ENCODE results near the gene EPB41L1. TPM values are rescaled to one million over a fixed set of nuclear protein-coding genes. Genes with fewer than 3 reads are reported as not detected.

EPB41L1 gene
- total and polyA plus RNA-seq, 4 donors = 13.5 to 61.9 (median 32.8) TPM

GRCh38 chr20:36128463-36129159, 25.9 kb upstream of the EPB41L1 start:
- peaks cover 0 to 1% (median 0%) of the 10 kb centered on the region in 5 donors for H3K4me1 ChIP-seq (ENCODE audit: control insufficient read depth in 5 of 5, insufficient read depth in 5 of 5, low read length in 5 of 5)
- H3K27me3 ChIP-seq (ENCODE audit: control insufficient read depth in 3 of 3, insufficient read depth in 3 of 3, low read length in 2 of 3) = no peaks in the 10 kb centered on the region
- no peak for ATAC-seq (ENCODE audit: insufficient read depth, low FRiP score)
- H3K4me3 ChIP-seq = no peak overlapping the region
- no peak for DNase-seq
- TF ChIP-seq CTCF (IDR thresholded peaks at IDR 0.05; ENCODE audit: control extremely low read depth, extremely low read depth) = no peak
- H3K9ac ChIP-seq (ENCODE audit: insufficient read depth in 1 of 2, low read length in 2 of 2) = no peak overlapping the region
- H3K9me3 ChIP-seq (ENCODE audit: control insufficient read depth in 4 of 4, insufficient read depth in 3 of 4, low read length in 3 of 4) = no peaks in the 10 kb centered on the region
- H3K27ac ChIP-seq (ENCODE audit: low read depth in 1 of 2, low read length in 1 of 2) = no peak overlapping the region
- no peaks in the 10 kb centered on the region for H3K36me3 ChIP-seq (ENCODE audit: control insufficient read depth in 4 of 4, insufficient read depth in 4 of 4, low read length in 4 of 4)
- 68 to 85% methylated on average over 3 of the region's 3 CpGs for WGBS, 2 donors

- 86 to 90% methylated on average over 8 of the region's 8 CpGs for WGBS, 2 donors
- no peaks in the 10 kb centered on the region for H3K27me3 ChIP-seq (ENCODE audit: control insufficient read depth in 3 of 3, insufficient read depth in 3 of 3, low read length in 2 of 3)
Observed at GRCh38 chr20:36129160-36129543, 25.4 kb upstream of the EPB41L1 start.

GRCh38 chr20:36130390-36130789, 24.1 kb upstream of the EPB41L1 start:
- 84% methylated on average over 6 of the region's 6 CpGs for WGBS, 2 donors
- no peak for TF ChIP-seq CTCF (IDR thresholded peaks at IDR 0.05; ENCODE audit: control extremely low read depth, extremely low read depth)
- ATAC-seq (ENCODE audit: insufficient read depth, low FRiP score) (no peak), DNase-seq (no peak)
- Histone ChIP-seq H3K27ac (ENCODE audit: low read depth in 1 of 2, low read length in 1 of 2) (no peak overlapping the region), H3K4me3 (no peak overlapping the region), H3K9ac (ENCODE audit: insufficient read depth in 1 of 2, low read length in 2 of 2) (no peak overlapping the region), H3K9me3 (ENCODE audit: control insufficient read depth in 4 of 4, insufficient read depth in 3 of 4, low read length in 3 of 4) (no peaks in the 10 kb centered on the region), H3K36me3 (ENCODE audit: control insufficient read depth in 4 of 4, insufficient read depth in 4 of 4, low read length in 4 of 4) (no peaks in the 10 kb centered on the region), H3K27me3 (ENCODE audit: control insufficient read depth in 3 of 3, insufficient read depth in 3 of 3, low read length in 2 of 3) (no peaks in the 10 kb centered on the region), H3K4me1 (ENCODE audit: control insufficient read depth in 5 of 5, insufficient read depth in 5 of 5, low read length in 5 of 5) (peaks cover 0 to 1% (median 0%) of the 10 kb centered on the region in 5 donors)

More at GRCh38 chr20:36129160-36129543, 25.4 kb upstream of the EPB41L1 start:
- TF ChIP-seq CTCF (IDR thresholded peaks at IDR 0.05; ENCODE audit: control extremely low read depth, extremely low read depth) = no peak
- Histone ChIP-seq H3K4me3 (no peak overlapping the region), H3K27ac (ENCODE audit: low read depth in 1 of 2, low read length in 1 of 2) (no peak overlapping the region), H3K9me3 (ENCODE audit: control insufficient read depth in 4 of 4, insufficient read depth in 3 of 4, low read length in 3 of 4) (no peaks in the 10 kb centered on the region), H3K4me1 (ENCODE audit: control insufficient read depth in 5 of 5, insufficient read depth in 5 of 5, low read length in 5 of 5) (peaks cover 0 to 1% (median 0%) of the 10 kb centered on the region in 5 donors), H3K9ac (ENCODE audit: insufficient read depth in 1 of 2, low read length in 2 of 2) (no peak overlapping the region), H3K36me3 (ENCODE audit: control insufficient read depth in 4 of 4, insufficient read depth in 4 of 4, low read length in 4 of 4) (no peaks in the 10 kb centered on the region)
- ATAC-seq (ENCODE audit: insufficient read depth, low FRiP score) (no peak), DNase-seq (no peak)

All from lung (tissue), 12 donors.